ENCODE results near the gene SLC5A3. TPM values are rescaled to one million over a fixed set of nuclear protein-coding genes. Genes with fewer than 3 reads are reported as not detected.

Gene SLC5A3
- total RNA-seq (10 to 100 TPM; 20.6 to 41.8 (median 22.7) TPM), polyA plus RNA-seq (1 to 10 TPM in 2 of 3 donors, under 1 TPM in 1; 0.60 to 3.6 (median 1.2) TPM)

DNA sequence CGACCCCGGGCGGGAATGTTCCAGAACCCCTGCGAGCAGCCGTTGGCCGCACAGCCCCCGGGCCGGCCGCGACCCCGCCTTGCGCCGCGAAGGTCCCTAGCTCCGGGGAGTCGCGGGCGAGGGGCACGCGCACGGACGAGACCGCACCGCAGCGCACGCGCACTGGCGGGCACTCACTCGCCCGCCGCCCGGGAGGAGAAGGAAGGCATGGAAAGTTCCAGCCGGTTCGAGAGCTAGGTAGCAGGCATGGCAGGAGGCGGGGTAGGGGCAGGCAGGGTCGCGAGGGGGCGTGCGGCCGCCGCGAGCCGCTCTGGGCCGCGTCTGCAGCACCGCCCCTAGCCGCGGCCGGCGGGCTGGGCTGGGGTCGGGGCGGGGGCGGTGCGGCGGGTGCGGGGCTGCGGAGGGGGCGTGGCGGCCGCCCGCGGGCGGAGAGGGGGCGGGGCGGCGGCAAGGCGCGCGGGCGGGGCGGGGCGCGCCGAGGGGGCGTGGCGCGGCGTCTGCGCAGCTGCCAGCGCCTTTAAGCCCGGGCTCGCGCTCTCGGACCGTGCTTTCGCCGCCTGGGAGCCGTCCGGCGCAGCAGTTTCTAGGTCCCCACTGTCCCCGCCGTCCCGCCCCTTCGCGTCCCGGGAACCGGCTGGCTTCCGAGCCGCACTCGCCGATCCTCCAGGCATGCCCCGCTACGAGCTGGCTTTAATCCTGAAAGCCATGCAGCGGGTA, at the start of gene SLC5A3, which contains the start of gene MRPS6:
Gene SLC5A3, plus strand, starts transcription at position 547 of the 717 bp plus-strand sequence. CDS start 21,621 bp downstream, outside the sequence.
Gene MRPS6, plus strand, starts transcription at position 547 of the 717 bp plus-strand sequence. Its CDS starts 123 bp downstream, at position 670.
- Histone ChIP-seq H3K4me1 (peaks cover 0 to 44% (median 42%) of the 10 kb centered on the region in 4 donors), H3K27me3 (no peaks in the 10 kb centered on the region), H3K27ac (peak within 1 kb of the TSS; percentile 82 to 93 (median 89)), H3K4me3 (peak within 1 kb of the TSS; percentile 69 to 81 (median 73)), H3K9me3 (no peaks in the 10 kb centered on the region), H3K36me3 (no peaks in the 10 kb centered on the region)
- intact Hi-C loops (cut with DNase I), result loop anchor here (2.0 to 10.0 kb wide), 5 partner anchors 58 to 428 kb away; partner anchors contain the start of genes CRYZL1 and ITSN1
- TF ChIP-seq POLR2AphosphoS5 (IDR thresholded peaks at IDR 0.05) (peak; percentile 93 to 98 (median 95)), POLR2A (IDR thresholded peaks at IDR 0.05) (peak; percentile 62 to 72)
- TF ChIP-seq, protein P1, sequence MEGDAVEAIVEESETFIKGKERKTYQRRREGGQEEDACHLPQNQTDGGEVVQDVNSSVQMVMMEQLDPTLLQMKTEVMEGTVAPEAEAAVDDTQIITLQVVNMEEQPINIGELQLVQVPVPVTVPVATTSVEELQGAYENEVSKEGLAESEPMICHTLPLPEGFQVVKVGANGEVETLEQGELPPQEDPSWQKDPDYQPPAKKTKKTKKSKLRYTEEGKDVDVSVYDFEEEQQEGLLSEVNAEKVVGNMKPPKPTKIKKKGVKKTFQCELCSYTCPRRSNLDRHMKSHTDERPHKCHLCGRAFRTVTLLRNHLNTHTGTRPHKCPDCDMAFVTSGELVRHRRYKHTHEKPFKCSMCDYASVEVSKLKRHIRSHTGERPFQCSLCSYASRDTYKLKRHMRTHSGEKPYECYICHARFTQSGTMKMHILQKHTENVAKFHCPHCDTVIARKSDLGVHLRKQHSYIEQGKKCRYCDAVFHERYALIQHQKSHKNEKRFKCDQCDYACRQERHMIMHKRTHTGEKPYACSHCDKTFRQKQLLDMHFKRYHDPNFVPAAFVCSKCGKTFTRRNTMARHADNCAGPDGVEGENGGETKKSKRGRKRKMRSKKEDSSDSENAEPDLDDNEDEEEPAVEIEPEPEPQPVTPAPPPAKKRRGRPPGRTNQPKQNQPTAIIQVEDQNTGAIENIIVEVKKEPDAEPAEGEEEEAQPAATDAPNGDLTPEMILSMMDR (IDR thresholded peaks at IDR 0.05), result no peak
- peak; percentile 91 for DNase-seq
- 1% methylated on average over 104 of the region's 104 CpGs for WGBS, 2 donors

- TF ChIP-seq, protein P1 (IDR thresholded peaks at IDR 0.05), result no peak
- TF ChIP-seq POLR2AphosphoS5 (IDR thresholded peaks at IDR 0.05), result peak in 1 of 4 donors; percentile 5
- no peak for TF ChIP-seq POLR2A (IDR thresholded peaks at IDR 0.05)
- TF ChIP-seq EP300 (IDR thresholded peaks at IDR 0.05), result no peak
- Histone ChIP-seq H3K4me3 (no peak overlapping the region), H3K36me3 (no peaks in the 10 kb centered on the region), H3K4me1 (peaks cover 0 to 30% (median 25%) of the 10 kb centered on the region in 4 donors), H3K27ac (peak overlapping the region in 3 of 4 donors; percentile 16 to 55 (median 40)), H3K9me3 (peaks cover 0 to 3% (median 0%) of the 10 kb centered on the region in 4 donors), H3K27me3 (no peaks in the 10 kb centered on the region)
- WGBS, 2 donors, result 67 to 71% methylated on average over 8 of the region's 8 CpGs
- intact Hi-C loops (cut with DNase I), result loop anchor here (5.0 kb wide), 2 partner anchors 53 to 72 kb away; no protein-coding TSS in a partner anchor
- DNase-seq, result no peak
Measured at GRCh38 chr21:34023691-34024373, 49.5 kb upstream of the SLC5A3 start.

- WGBS, 2 donors, result 87 to 93% methylated on average over 3 of the region's 3 CpGs
- Histone ChIP-seq H3K4me1 (peaks cover 0 to 30% (median 25%) of the 10 kb centered on the region in 4 donors), H3K9me3 (peaks cover 0 to 3% (median 0%) of the 10 kb centered on the region in 4 donors), H3K27ac (peak overlapping the region in 2 of 4 donors; percentile 40 to 55), H3K4me3 (no peak overlapping the region), H3K27me3 (no peaks in the 10 kb centered on the region), H3K36me3 (no peaks in the 10 kb centered on the region)
- peak in 1 of 4 donors; percentile 2 for TF ChIP-seq POLR2AphosphoS5 (IDR thresholded peaks at IDR 0.05)
- TF ChIP-seq, protein P1 (IDR thresholded peaks at IDR 0.05), result no peak
- no peak for DNase-seq
- intact Hi-C loops (cut with DNase I), result loop anchor here (5.0 kb wide), 2 partner anchors 53 to 72 kb away; no protein-coding TSS in a partner anchor
Measured at GRCh38 chr21:34024374-34024693, 49.0 kb upstream of the SLC5A3 start.

GRCh38 chr21:34027721-34028461, 45.5 kb upstream of the SLC5A3 start:
- H3K27me3 ChIP-seq, result no peaks in the 10 kb centered on the region
- no peak for DNase-seq
- H3K4me3 ChIP-seq, result no peak overlapping the region
- 59 to 82% methylated on average over 9 of the region's 9 CpGs for WGBS, 2 donors
- H3K27ac ChIP-seq, result no peak overlapping the region
- H3K36me3 ChIP-seq, result no peaks in the 10 kb centered on the region
- TF ChIP-seq POLR2AphosphoS5 (IDR thresholded peaks at IDR 0.05) (no peak), EP300 (IDR thresholded peaks at IDR 0.05) (no peak), POLR2A (IDR thresholded peaks at IDR 0.05) (no peak)
- TF ChIP-seq, protein P1 (IDR thresholded peaks at IDR 0.05), result no peak
- H3K9me3 ChIP-seq, result no peaks in the 10 kb centered on the region
- peaks cover 0 to 26% (median 21%) of the 10 kb centered on the region in 4 donors for H3K4me1 ChIP-seq
- intact Hi-C loops (cut with DNase I), result no loop called here
